ENCODE results near the gene CCR5AS.

Gene CCR5AS

DNA sequence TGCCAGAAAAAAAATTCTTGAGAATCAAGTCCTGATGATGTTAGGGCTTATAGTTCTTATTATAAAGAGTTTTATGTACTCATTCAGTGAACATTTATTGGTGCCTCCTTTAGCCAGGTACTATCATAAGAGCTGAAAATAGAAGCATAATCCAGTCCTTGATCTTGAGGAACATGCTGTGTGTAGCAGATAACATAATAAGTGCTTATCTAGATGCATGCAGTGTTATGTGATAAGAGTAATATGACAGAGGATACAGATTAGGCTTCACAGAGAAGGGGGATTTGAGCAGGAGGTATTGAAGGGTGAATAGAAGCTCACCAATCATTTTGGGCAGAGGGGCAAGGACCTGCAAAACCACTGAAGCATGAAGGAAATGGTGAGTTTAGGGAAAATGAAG lies 51.9 kb downstream of the CCR5AS start:
- Mint-ChIP-seq H3K4me1 (ENCODE audit: low read depth) (no peaks in the 10 kb centered on the region), H3K27ac (no peak overlapping the region), H3K9me3 (ENCODE audit: low read depth) (no peaks in the 10 kb centered on the region), H3K36me3 (ENCODE audit: insufficient read depth) (no peaks in the 10 kb centered on the region), H3K4me3 (ENCODE audit: low read depth) (no peak overlapping the region), H3K27me3 (peaks cover 61% of the 10 kb centered on the region)
- DNase-seq (ENCODE audit: low spot score, unreplicated experiment) = no peak
- TF ChIP-seq, protein P1, sequence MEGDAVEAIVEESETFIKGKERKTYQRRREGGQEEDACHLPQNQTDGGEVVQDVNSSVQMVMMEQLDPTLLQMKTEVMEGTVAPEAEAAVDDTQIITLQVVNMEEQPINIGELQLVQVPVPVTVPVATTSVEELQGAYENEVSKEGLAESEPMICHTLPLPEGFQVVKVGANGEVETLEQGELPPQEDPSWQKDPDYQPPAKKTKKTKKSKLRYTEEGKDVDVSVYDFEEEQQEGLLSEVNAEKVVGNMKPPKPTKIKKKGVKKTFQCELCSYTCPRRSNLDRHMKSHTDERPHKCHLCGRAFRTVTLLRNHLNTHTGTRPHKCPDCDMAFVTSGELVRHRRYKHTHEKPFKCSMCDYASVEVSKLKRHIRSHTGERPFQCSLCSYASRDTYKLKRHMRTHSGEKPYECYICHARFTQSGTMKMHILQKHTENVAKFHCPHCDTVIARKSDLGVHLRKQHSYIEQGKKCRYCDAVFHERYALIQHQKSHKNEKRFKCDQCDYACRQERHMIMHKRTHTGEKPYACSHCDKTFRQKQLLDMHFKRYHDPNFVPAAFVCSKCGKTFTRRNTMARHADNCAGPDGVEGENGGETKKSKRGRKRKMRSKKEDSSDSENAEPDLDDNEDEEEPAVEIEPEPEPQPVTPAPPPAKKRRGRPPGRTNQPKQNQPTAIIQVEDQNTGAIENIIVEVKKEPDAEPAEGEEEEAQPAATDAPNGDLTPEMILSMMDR (IDR thresholded peaks at IDR 0.05; ENCODE audit: unreplicated experiment) = no peak

DNA sequence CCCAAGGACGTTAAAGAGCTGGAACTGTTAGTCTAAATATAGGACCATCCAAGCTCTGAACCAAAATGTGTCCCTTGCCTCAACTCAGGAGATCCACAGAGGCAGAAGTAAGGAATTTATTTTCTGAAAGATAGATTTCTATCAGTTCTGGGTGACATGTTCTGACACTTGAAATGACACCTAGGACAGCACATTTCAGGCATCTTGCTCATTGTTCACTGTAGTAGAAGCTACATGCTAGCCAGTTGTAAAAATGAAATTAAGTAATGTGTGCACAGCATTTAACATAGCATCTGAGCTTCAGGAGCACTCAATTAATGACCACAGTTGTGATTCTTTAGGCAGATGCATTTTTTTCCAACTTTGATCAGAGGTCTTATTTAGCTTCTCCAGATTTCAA lies 52.4 kb downstream of the CCR5AS start:
- TF ChIP-seq, protein P1 (IDR thresholded peaks at IDR 0.05; ENCODE audit: unreplicated experiment) = no peak
- Mint-ChIP-seq H3K27me3 (peaks cover 61% of the 10 kb centered on the region), H3K4me3 (ENCODE audit: low read depth) (no peak overlapping the region), H3K4me1 (ENCODE audit: low read depth) (no peaks in the 10 kb centered on the region), H3K36me3 (ENCODE audit: insufficient read depth) (no peaks in the 10 kb centered on the region), H3K27ac (no peak overlapping the region), H3K9me3 (ENCODE audit: low read depth) (no peaks in the 10 kb centered on the region)
- DNase-seq (ENCODE audit: low spot score, unreplicated experiment) = no peak

DNA sequence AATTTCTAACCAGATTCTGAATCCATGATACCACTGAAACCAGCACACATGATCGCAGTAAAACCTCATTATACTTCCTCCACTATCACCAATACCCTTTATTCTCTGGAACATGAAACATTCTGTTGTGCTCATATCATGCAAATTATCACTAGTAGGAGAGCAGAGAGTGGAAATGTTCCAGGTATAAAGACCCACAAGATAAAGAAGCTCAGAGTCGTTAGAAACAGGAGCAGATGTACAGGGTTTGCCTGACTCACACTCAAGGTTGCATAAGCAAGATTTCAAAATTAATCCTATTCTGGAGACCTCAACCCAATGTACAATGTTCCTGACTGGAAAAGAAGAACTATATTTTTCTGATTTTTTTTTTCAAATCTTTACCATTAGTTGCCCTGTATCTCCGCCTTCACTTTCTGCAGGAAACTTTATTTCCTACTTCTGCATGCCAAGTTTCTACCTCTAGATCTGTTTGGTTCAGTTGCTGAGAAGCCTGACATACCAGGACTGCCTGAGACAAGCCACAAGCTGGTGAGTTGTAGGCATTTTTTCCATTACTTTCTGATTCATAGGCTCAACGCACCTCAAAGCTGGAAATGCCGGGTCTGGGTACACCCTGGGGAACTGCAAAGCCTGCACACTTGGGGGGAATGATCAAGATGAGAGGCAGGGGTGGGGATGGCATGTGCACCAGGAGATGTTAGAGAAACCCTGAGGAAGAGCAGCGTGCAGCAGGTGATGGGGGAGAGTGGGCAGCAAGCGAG lies 53.0 kb downstream of the CCR5AS start, which contains the start of gene CCR2:
Gene CCR2, plus strand, starts transcription at position 465 of the 764 bp plus-strand sequence. CDS start 3,417 bp downstream, outside the sequence.
- TF ChIP-seq, protein P1 (IDR thresholded peaks at IDR 0.05; ENCODE audit: unreplicated experiment) = no peak
- no peaks in the 10 kb centered on the region for H3K4me1 Mint-ChIP-seq (ENCODE audit: low read depth)
- no peak for DNase-seq (ENCODE audit: low spot score, unreplicated experiment)
- no peaks in the 10 kb centered on the region for H3K9me3 Mint-ChIP-seq (ENCODE audit: low read depth)
- H3K4me3 Mint-ChIP-seq (ENCODE audit: low read depth) = no peak within 1 kb of the TSS
- no peak within 1 kb of the TSS for H3K27ac Mint-ChIP-seq
- peaks cover 59% of the 10 kb centered on the region for H3K27me3 Mint-ChIP-seq
- H3K36me3 Mint-ChIP-seq (ENCODE audit: insufficient read depth) = no peaks in the 10 kb centered on the region

DNA sequence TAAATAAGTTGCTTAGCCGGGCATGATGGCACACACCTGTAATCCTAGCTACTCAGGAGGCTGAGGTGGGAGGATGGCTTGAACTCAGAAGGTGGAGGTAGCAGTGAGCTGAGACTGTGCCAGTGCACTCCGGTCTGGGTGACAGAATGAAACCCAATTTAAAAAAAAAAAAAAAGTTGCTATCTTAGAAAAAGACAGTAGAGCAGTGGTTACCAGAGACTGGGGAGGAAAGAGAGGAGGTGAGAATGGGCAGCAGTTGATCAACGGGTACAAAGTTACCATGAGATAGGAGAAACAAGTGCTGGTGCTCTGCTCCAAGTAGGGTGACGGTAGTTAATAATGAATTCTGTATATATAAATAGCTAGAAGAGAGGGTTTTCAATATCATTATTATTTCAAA lies 53.8 kb downstream of the CCR5AS start:
- no peaks in the 10 kb centered on the region for H3K9me3 Mint-ChIP-seq (ENCODE audit: low read depth)
- H3K36me3 Mint-ChIP-seq (ENCODE audit: insufficient read depth) = no peaks in the 10 kb centered on the region
- H3K4me1 Mint-ChIP-seq (ENCODE audit: low read depth) = no peaks in the 10 kb centered on the region
- no peak for DNase-seq (ENCODE audit: low spot score, unreplicated experiment)
- no peak overlapping the region for H3K4me3 Mint-ChIP-seq (ENCODE audit: low read depth)
- TF ChIP-seq, protein P1 (IDR thresholded peaks at IDR 0.05; ENCODE audit: unreplicated experiment) = no peak
- peaks cover 56% of the 10 kb centered on the region for H3K27me3 Mint-ChIP-seq
- H3K27ac Mint-ChIP-seq = no peak overlapping the region

DNA sequence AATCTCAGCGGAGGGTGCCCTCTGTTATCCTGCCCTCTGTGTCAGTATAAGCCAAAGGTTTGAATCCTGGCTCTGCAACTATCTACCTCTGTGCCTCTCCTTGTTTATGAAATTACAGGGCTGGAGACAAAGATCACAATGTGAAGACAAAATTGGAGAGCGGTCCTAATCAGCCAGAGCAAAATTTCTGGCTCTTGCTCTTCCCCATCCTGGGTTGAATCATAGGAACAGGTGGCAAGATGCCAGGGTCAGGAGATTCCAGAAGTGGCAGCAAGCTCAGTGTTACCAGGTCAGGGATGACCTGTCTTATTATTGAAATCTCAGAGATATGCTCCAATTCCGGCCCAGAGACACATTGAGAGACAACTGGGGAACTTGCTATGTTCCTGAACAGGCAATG lies 55.2 kb downstream of the CCR5AS start:
- Mint-ChIP-seq H3K36me3 (ENCODE audit: insufficient read depth) (no peaks in the 10 kb centered on the region), H3K4me1 (ENCODE audit: low read depth) (no peaks in the 10 kb centered on the region), H3K9me3 (ENCODE audit: low read depth) (peaks cover 3% of the 10 kb centered on the region), H3K27ac (no peak overlapping the region), H3K27me3 (peaks cover 52% of the 10 kb centered on the region), H3K4me3 (ENCODE audit: low read depth) (no peak overlapping the region)
- TF ChIP-seq, protein P1 (IDR thresholded peaks at IDR 0.05; ENCODE audit: unreplicated experiment) = no peak
- no peak for DNase-seq (ENCODE audit: low spot score, unreplicated experiment)

All from progenitor cell of endocrine pancreas (in vitro differentiated cells).